HL-60 (cell line): ENCODE results near the gene TBCD.

Source experiments
- DNase-seq, 2 experiments: peaks; one replicate each; pipeline ENCODE4 v3.0.0-alpha.2; 2010 to 2020; ENCODE audit warnings: low read depth in 1 of 2, low spot score in 1 of 2
- H3K27ac ChIP-seq: fragments of 250-450 bp; sonication (Bioruptor Pico); replicated peaks from 2 replicates; pipeline ENCODE4 v1.5.1; 2020; ENCODE audit warnings: mild to moderate bottlenecking, moderate library complexity
- H3K27me3 ChIP-seq: fragments of 250-450 bp; sonication (Bioruptor Pico); 2 replicates; pipeline ENCODE4 v1.5.1; 2021; ENCODE audit warnings: mild to moderate bottlenecking, moderate library complexity; ENCODE audit not compliant: insufficient read depth, poor library complexity, severe bottlenecking
- H3K4me3 ChIP-seq: replicated peaks from 2 replicates; pipeline ENCODE4 v1.5.1; 2011; ENCODE audit warnings: mild to moderate bottlenecking, control low read depth, low read length; ENCODE audit not compliant: insufficient read depth
- GABPA ChIP-seq: IDR thresholded peaks from 2 replicates; pipeline ENCODE4 v1.6.1; 2012; ENCODE audit warnings: low read depth
- POLR2AphosphoS5 ChIP-seq: IDR thresholded peaks from 2 replicates; pipeline ENCODE4 v1.6.1; 2012; ENCODE audit warnings: low read depth
- SPI1 ChIP-seq: IDR thresholded peaks from 2 replicates; pipeline ENCODE4 v1.6.1; 2012; ENCODE audit warnings: low read depth, mild to moderate bottlenecking, borderline replicate concordance
- TF ChIP-seq, protein P1 (sequence below): IDR thresholded peaks from one replicate; pipeline ENCODE4 v1.5.1; 2011; ENCODE audit warnings: low read length, control low read depth, inconsistent platforms; ENCODE audit not compliant: insufficient read depth
- TF ChIP-seq, protein P2 (sequence below): IDR thresholded peaks from 2 replicates; pipeline ENCODE4 v1.6.1; 2012; ENCODE audit warnings: low read depth; ENCODE audit not compliant: insufficient replicate concordance

Gene TBCD

DNA sequence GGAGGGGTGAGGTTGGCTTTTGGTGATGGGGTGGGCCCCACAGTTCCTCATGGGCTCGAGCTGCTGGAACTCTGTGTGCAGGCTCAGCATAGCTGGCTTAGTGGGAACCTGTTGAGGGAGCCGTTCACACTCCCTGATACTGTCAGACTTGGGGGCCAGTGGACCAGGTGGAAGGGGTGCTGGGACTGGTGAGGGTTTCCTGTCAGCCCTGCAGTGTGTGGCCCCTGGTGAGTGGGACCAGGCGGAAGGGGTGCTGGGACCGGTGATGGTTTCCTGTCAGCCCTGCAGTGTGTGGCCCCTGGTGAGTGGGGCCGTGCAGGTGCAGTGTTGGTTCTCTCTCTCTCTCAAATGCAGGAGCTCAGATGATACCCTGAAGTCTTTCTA, 133.1 kb downstream of the TBCD start:
- H3K4me3 ChIP-seq: no peak overlapping the region
- no peaks in the 10 kb centered on the region for H3K27me3 ChIP-seq
- TF ChIP-seq, protein P1, sequence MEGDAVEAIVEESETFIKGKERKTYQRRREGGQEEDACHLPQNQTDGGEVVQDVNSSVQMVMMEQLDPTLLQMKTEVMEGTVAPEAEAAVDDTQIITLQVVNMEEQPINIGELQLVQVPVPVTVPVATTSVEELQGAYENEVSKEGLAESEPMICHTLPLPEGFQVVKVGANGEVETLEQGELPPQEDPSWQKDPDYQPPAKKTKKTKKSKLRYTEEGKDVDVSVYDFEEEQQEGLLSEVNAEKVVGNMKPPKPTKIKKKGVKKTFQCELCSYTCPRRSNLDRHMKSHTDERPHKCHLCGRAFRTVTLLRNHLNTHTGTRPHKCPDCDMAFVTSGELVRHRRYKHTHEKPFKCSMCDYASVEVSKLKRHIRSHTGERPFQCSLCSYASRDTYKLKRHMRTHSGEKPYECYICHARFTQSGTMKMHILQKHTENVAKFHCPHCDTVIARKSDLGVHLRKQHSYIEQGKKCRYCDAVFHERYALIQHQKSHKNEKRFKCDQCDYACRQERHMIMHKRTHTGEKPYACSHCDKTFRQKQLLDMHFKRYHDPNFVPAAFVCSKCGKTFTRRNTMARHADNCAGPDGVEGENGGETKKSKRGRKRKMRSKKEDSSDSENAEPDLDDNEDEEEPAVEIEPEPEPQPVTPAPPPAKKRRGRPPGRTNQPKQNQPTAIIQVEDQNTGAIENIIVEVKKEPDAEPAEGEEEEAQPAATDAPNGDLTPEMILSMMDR: no peak
- TF ChIP-seq, protein P2, sequence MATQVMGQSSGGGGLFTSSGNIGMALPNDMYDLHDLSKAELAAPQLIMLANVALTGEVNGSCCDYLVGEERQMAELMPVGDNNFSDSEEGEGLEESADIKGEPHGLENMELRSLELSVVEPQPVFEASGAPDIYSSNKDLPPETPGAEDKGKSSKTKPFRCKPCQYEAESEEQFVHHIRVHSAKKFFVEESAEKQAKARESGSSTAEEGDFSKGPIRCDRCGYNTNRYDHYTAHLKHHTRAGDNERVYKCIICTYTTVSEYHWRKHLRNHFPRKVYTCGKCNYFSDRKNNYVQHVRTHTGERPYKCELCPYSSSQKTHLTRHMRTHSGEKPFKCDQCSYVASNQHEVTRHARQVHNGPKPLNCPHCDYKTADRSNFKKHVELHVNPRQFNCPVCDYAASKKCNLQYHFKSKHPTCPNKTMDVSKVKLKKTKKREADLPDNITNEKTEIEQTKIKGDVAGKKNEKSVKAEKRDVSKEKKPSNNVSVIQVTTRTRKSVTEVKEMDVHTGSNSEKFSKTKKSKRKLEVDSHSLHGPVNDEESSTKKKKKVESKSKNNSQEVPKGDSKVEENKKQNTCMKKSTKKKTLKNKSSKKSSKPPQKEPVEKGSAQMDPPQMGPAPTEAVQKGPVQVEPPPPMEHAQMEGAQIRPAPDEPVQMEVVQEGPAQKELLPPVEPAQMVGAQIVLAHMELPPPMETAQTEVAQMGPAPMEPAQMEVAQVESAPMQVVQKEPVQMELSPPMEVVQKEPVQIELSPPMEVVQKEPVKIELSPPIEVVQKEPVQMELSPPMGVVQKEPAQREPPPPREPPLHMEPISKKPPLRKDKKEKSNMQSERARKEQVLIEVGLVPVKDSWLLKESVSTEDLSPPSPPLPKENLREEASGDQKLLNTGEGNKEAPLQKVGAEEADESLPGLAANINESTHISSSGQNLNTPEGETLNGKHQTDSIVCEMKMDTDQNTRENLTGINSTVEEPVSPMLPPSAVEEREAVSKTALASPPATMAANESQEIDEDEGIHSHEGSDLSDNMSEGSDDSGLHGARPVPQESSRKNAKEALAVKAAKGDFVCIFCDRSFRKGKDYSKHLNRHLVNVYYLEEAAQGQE: no peak
- no peak for TF ChIP-seq GABPA
- no peak for TF ChIP-seq SPI1
- TF ChIP-seq POLR2AphosphoS5: no peak
- no peak overlapping the region for H3K27ac ChIP-seq
- no peak for DNase-seq

DNA sequence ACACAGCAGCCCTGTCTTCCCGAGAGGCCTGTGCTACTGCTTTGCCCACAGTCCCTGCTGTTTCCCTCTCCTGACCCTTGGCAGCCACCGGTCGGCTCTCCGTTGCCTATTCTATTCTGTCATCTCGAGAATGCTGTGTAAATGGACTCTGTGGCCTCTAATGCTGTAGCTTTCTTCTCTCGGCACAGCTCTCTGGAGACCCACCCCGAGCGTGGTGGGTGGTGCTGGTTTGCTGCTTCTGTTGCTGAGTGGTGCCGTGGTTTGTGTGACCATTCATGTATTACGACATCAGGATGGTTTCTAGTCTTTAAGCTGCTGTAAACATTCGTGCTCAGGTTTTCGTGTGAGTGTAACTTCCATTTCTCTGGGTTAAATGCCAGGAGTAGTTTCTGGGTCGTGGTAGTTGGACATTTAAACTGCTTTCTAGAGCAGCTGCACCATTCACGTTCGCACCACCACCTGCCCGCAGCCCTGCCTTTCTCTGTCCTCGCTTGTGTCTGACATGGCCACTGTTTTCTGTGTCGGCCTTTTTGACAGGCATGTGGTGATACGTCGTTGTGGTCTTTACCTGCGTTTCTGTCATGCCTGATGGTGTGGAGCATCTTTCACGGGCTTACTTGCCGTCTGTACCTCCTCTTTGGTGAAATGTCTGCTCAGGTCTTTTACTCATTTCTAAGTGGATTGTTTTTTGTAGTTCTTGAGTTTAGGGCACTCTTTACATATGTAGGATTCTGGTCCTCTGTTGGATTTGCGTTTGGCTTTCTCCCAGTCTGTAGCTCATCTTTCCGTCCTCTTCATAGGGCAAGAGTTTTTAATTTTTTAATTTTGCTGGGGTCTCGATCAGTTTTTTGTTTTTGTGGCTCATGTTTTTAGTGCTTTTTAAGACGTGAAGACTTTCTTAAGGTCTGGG, 135.6 kb downstream of the TBCD start:
- no peak overlapping the region for H3K27ac ChIP-seq
- TF ChIP-seq POLR2AphosphoS5 (no peak), GABPA (no peak), SPI1 (no peak)
- TF ChIP-seq, protein P2: no peak
- TF ChIP-seq, protein P1: no peak
- no peaks in the 10 kb centered on the region for H3K27me3 ChIP-seq
- no peak for DNase-seq
- no peak overlapping the region for H3K4me3 ChIP-seq

DNA sequence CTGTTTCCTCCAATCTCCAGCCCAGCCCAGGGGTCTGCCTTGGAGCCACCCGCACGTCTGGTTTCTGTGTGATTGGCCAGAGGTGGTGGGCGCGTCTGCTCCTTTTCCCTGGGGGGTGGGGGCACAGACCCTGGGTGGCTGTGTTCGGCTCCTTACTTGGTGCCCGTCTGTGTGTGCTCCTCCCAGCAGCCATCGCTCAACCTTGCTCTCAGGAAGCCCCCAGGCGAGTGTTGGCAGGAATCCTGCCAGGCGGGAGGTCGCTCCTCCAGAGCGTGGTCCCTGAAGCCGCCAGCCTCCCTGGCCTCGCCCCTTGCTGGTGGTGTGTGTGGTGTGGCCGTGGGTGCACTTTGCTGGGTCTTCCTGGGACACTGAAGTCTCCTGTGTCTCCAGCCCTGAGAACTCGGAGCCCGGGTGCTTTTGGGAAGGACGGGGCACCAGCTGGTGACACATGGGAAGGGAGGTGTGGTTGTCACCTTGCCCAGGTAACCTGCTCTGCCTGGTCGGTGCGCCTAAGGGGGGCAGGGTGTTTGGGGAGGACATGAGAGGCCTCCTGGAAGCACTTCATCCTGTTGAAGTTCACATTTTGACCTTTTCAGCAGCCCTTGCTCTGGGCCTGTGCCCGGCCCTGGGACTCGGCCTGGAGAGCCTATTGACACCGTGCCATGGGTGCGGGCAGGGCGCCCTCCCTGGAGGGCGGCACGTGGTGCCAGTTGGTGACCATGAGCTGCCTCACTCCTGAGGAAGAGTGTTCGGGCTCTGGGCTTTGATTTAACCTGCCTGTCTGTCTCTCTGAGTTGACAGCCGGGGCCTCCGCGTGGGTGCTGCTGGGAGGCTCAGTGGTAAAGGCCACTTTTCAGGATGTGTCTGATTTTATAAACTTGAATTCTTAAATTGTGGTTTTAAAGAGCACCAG, 137.0 kb downstream of the TBCD start:
- TF ChIP-seq SPI1 (no peak), GABPA (no peak), POLR2AphosphoS5 (no peak)
- TF ChIP-seq, protein P2: no peak
- TF ChIP-seq, protein P1: no peak
- Histone ChIP-seq H3K4me3 (no peak overlapping the region), H3K27me3 (no peaks in the 10 kb centered on the region), H3K27ac (no peak overlapping the region)
- no peak for DNase-seq
